ENCODE measurements around the gene AKT1S1.

The AKT1S1 gene

GRCh38 chr19:49882643-49883042 is 5.5 kb upstream of the AKT1S1 start:
- in situ Hi-C loops (cut with HindIII; ENCODE audit: low sequenced_read_pairs) = no loop called here
- no peak overlapping the region for H3K4me3 ChIP-seq (ENCODE audit: low read depth, low read length)
- no peak for DNase-seq (ENCODE audit: low read depth, low spot score)
- no peak for TF ChIP-seq CTCF (IDR thresholded peaks at IDR 0.05; ENCODE audit: low read depth, low read length)

GRCh38 chr19:49881672-49882394 is 4.7 kb upstream of the AKT1S1 start:
- TF ChIP-seq CTCF (IDR thresholded peaks at IDR 0.05; ENCODE audit: low read depth, low read length) = no peak
- DNase-seq (ENCODE audit: low read depth, low spot score) = no peak
- H3K4me3 ChIP-seq (ENCODE audit: low read depth, low read length) = no peak overlapping the region
- in situ Hi-C loops (cut with HindIII; ENCODE audit: low sequenced_read_pairs) = no loop called here

GRCh38 chr19:49881186-49881585 is 4.0 kb upstream of the AKT1S1 start:
- no peak for DNase-seq (ENCODE audit: low read depth, low spot score)
- H3K4me3 ChIP-seq (ENCODE audit: low read depth, low read length) = no peak overlapping the region
- in situ Hi-C loops (cut with HindIII; ENCODE audit: low sequenced_read_pairs) = no loop called here
- TF ChIP-seq CTCF (IDR thresholded peaks at IDR 0.05; ENCODE audit: low read depth, low read length) = no peak

- DNase-seq (ENCODE audit: low read depth, low spot score) = no peak
- no peak for TF ChIP-seq CTCF (IDR thresholded peaks at IDR 0.05; ENCODE audit: low read depth, low read length)
- H3K4me3 ChIP-seq (ENCODE audit: low read depth, low read length) = no peak overlapping the region
- in situ Hi-C loops (cut with HindIII; ENCODE audit: low sequenced_read_pairs) = no loop called here
Measured at GRCh38 chr19:49880162-49880869, 3.2 kb upstream of the AKT1S1 start.

- in situ Hi-C loops (cut with HindIII; ENCODE audit: low sequenced_read_pairs) = no loop called here
- no peak for DNase-seq (ENCODE audit: low read depth, low spot score)
- TF ChIP-seq CTCF (IDR thresholded peaks at IDR 0.05; ENCODE audit: low read depth, low read length) = no peak
- H3K4me3 ChIP-seq (ENCODE audit: low read depth, low read length) = no peak overlapping the region
Measured at GRCh38 chr19:49879243-49879963, 2.2 kb upstream of the AKT1S1 start.

GRCh38 chr19:49878744-49879070 is 1.6 kb upstream of the AKT1S1 start:
- no peak for TF ChIP-seq CTCF (IDR thresholded peaks at IDR 0.05; ENCODE audit: low read depth, low read length)
- in situ Hi-C loops (cut with HindIII; ENCODE audit: low sequenced_read_pairs) = no loop called here
- peak overlapping the region; percentile 100 for H3K4me3 ChIP-seq (ENCODE audit: low read depth, low read length)
- DNase-seq (ENCODE audit: low read depth, low spot score) = no peak

Measured in astrocyte of the spinal cord (primary cell).